ENCODE data around the gene ZNF829.

DNA sequence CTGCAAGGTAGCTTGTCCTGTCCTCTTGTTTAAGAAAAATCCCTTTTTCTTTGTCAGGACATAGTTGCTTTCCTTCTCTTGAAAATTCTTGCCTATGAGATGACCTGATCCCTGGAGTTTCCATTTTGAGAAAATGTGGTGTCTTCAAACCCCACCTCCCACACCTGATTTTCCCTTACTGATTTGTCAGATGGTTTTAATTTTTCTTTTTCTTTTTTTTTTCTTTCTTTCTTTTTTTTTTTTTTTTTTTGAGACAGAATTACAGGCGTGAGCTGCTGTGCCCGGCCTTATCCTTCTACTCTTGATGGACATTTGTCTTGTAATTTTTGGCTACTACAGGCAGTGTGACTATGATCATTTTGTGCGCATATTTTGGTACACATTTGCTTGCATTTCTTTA lies 64.2 kb downstream of the ZNF829 start:
- TF ChIP-seq, protein P1, sequence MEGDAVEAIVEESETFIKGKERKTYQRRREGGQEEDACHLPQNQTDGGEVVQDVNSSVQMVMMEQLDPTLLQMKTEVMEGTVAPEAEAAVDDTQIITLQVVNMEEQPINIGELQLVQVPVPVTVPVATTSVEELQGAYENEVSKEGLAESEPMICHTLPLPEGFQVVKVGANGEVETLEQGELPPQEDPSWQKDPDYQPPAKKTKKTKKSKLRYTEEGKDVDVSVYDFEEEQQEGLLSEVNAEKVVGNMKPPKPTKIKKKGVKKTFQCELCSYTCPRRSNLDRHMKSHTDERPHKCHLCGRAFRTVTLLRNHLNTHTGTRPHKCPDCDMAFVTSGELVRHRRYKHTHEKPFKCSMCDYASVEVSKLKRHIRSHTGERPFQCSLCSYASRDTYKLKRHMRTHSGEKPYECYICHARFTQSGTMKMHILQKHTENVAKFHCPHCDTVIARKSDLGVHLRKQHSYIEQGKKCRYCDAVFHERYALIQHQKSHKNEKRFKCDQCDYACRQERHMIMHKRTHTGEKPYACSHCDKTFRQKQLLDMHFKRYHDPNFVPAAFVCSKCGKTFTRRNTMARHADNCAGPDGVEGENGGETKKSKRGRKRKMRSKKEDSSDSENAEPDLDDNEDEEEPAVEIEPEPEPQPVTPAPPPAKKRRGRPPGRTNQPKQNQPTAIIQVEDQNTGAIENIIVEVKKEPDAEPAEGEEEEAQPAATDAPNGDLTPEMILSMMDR (IDR thresholded peaks at IDR 0.05) = no peak
- TF ChIP-seq POLR2A (IDR thresholded peaks at IDR 0.05) (no peak), EP300 (IDR thresholded peaks at IDR 0.05; ENCODE audit: low read depth) (no peak)
